SK-N-SH (cell line): ENCODE results near the gene ATP6AP1. TPM values are rescaled to one million over a fixed set of nuclear protein-coding genes. Genes with fewer than 3 reads are reported as not detected.

ENCODE experiments used
- CTCF ChIA-PET: fragments of 300-600, 350-600 bp; formaldehyde crosslinking; extraction: SDS; loops from one replicate; lab custom pipeline; 2021; lab: Yijun Ruan, JAX
- POLR2A ChIA-PET: fragments of 350-600 bp; sonication (Branson Sonifier 250); formaldehyde crosslinking; extraction: SDS; loops from one replicate; lab custom pipeline; 2020; ENCODE audit warnings: antibody characterized with exemption, inconsistent platforms; lab: Yijun Ruan, JAX
- DNase-seq: peaks from one replicate; pipeline ENCODE4 v3.0.0; 2012
- H2AFZ ChIP-seq: fragments of 200-600 bp; sonication (generic); 2 replicates; pipeline ENCODE4 v1.8.1; 2016; ENCODE audit warnings: antibody characterized with exemption, mild to moderate bottlenecking, low read depth
- H3F3A ChIP-seq: fragments of 200-600 bp; sonication (generic); replicated peaks from 2 replicates; pipeline ENCODE3; 2016; ENCODE audit warnings: antibody characterized with exemption, mild to moderate bottlenecking; ENCODE audit not compliant: insufficient read depth
- H3K27ac ChIP-seq, 2 experiments: fragments of 200-500 bp in 1 of 2; fragments of 200-600 bp in 1 of 2; sonication (Bioruptor generic) in 1 of 2; sonication (generic), shearing (Covaris generic) in 1 of 2; 2 replicates each; pipeline versions ENCODE4 v1.5.1 to v1.6.1; 2014 to 2016; ENCODE audit warnings: low read depth in 2 of 2, inconsistent platforms in 1 of 2, low read length in 1 of 2, mild to moderate bottlenecking in 1 of 2, mixed read lengths in 1 of 2
- H3K27me3 ChIP-seq: fragments of 200-600 bp; sonication (generic), shearing (Covaris generic); 2 replicates; pipeline ENCODE4 v1.6.1; 2016; ENCODE audit warnings: mixed run types; ENCODE audit not compliant: insufficient read depth
- H3K36me3 ChIP-seq, 2 experiments: fragments of 200-500 bp in 1 of 2; fragments of 200-600 bp in 1 of 2; sonication (Bioruptor generic) in 1 of 2; sonication (generic) in 1 of 2; replicated peaks in 1 of 2; 2 replicates each; pipeline versions ENCODE3 to v1.5.1; 2014 to 2016; ENCODE audit warnings: low read length in 1 of 2, mild to moderate bottlenecking in 1 of 2; ENCODE audit not compliant: insufficient read depth in 2 of 2, control insufficient read depth in 1 of 2
- H3K4me1 ChIP-seq, 2 experiments: fragments of 200-500 bp in 1 of 2; fragments of 200-600 bp in 1 of 2; sonication (Bioruptor generic) in 1 of 2; sonication (generic), shearing (Covaris generic) in 1 of 2; 2 replicates each; pipeline versions ENCODE4 v1.5.1 to v1.6.1; 2014 to 2016; ENCODE audit warnings: low read depth in 1 of 2, low read length in 1 of 2, mixed run types in 1 of 2; ENCODE audit not compliant: insufficient read depth in 2 of 2, control insufficient read depth in 1 of 2
- H3K4me2 ChIP-seq: fragments of 200-600 bp; sonication (generic), shearing (Covaris generic); 2 replicates; pipeline ENCODE4 v1.6.1; 2017; ENCODE audit warnings: mixed run types
- H3K4me3 ChIP-seq, 2 experiments: fragments of 200-500 bp in 1 of 2; fragments of 200-600 bp in 1 of 2; sonication (Bioruptor generic) in 1 of 2; sonication (generic), shearing (Covaris generic) in 1 of 2; 2 replicates each; pipeline versions ENCODE4 v1.5.1 to v1.8.1; 2014 to 2016; ENCODE audit warnings: low read depth in 2 of 2, inconsistent platforms in 1 of 2, low read length in 1 of 2, mild to moderate bottlenecking in 1 of 2, mixed read lengths in 1 of 2, moderate library complexity in 1 of 2
- H3K79me2 ChIP-seq: fragments of 200-600 bp; sonication (generic); 2 replicates; pipeline ENCODE4 v1.8.1; 2017; ENCODE audit warnings: mild to moderate bottlenecking; ENCODE audit not compliant: insufficient read depth
- H3K9ac ChIP-seq: fragments of 200-600 bp; sonication (generic); 2 replicates; pipeline ENCODE4 v1.6.1; 2017; ENCODE audit warnings: mixed run types
- H3K9me2 ChIP-seq: fragments of 200-600 bp; sonication (generic); 2 replicates; pipeline ENCODE4 v1.6.1; 2017; ENCODE audit warnings: mixed run types
- H3K9me3 ChIP-seq: fragments of 200-600 bp; sonication (generic); 2 replicates; pipeline ENCODE4 v1.6.1; 2017; ENCODE audit warnings: mixed run types, mild to moderate bottlenecking, moderate library complexity
- H4K20me1 ChIP-seq: fragments of 200-600 bp; sonication (generic); 2 replicates; pipeline ENCODE4 v1.6.1; 2017; ENCODE audit warnings: mild to moderate bottlenecking, mixed run types; ENCODE audit not compliant: insufficient read depth
- CHD2 ChIP-seq: fragments of 150-350 bp; IDR thresholded peaks from 2 replicates; pipeline ENCODE4 v1.6.1; 2018; ENCODE audit warnings: low read length; ENCODE audit not compliant: partially characterized antibody
- FOSL2 ChIP-seq: IDR thresholded peaks from 2 replicates; pipeline ENCODE4 v1.4.0; 2012; ENCODE audit warnings: low read depth, mild to moderate bottlenecking, moderate library complexity, borderline replicate concordance
- FOXJ3 ChIP-seq: sonication (generic); formaldehyde crosslinking; IDR thresholded peaks from 2 replicates; pipeline ENCODE4 v1.5.1; 2020; ENCODE audit warnings: mild to moderate bottlenecking, missing genetic modification reagents
- FOXM1 ChIP-seq: IDR thresholded peaks from 2 replicates; pipeline ENCODE4 v1.4.0; 2012; ENCODE audit warnings: low read depth, mild to moderate bottlenecking
- GABPA ChIP-seq: IDR thresholded peaks from 2 replicates; pipeline ENCODE4 v1.4.0; 2012; ENCODE audit warnings: low read depth, mild to moderate bottlenecking
- JUND ChIP-seq: IDR thresholded peaks from 2 replicates; pipeline ENCODE4 v1.4.0; 2012
- MEF2A ChIP-seq: IDR thresholded peaks from 2 replicates; pipeline ENCODE4 v1.4.0; 2012; ENCODE audit warnings: low read depth, borderline replicate concordance
- NRF1 ChIP-seq: IDR thresholded peaks from 2 replicates; pipeline ENCODE4 v1.6.1; 2012; ENCODE audit warnings: low read depth, mild to moderate bottlenecking, low read length
- PBX3 ChIP-seq: IDR thresholded peaks from 2 replicates; pipeline ENCODE4; 2012
- POLR2AphosphoS5 ChIP-seq: IDR thresholded peaks from 2 replicates; pipeline ENCODE4 v1.6.1; 2012; ENCODE audit warnings: low read depth, low read length
- REST ChIP-seq: IDR thresholded peaks from 2 replicates; pipeline ENCODE4 v1.6.1; 2012; ENCODE audit warnings: mild to moderate bottlenecking, low read depth, low read length, moderate library complexity
- RFX5 ChIP-seq: IDR thresholded peaks from 2 replicates; pipeline ENCODE4 v1.6.1; 2012; ENCODE audit warnings: mild to moderate bottlenecking, improper control_type of control experiment, low read length
- RXRA ChIP-seq: IDR thresholded peaks from 2 replicates; pipeline ENCODE4 v1.4.0; 2012; ENCODE audit warnings: low read depth, mild to moderate bottlenecking, borderline replicate concordance
- SMC3 ChIP-seq: IDR thresholded peaks from 2 replicates; pipeline ENCODE4 v1.6.1; 2012; ENCODE audit warnings: low read depth, low read length, improper control_type of control experiment
- TCF12 ChIP-seq: IDR thresholded peaks from 2 replicates; pipeline ENCODE4 v1.4.0; 2012
- YY1 ChIP-seq: IDR thresholded peaks from 2 replicates; pipeline ENCODE4 v1.4.0; 2012; ENCODE audit warnings: low read depth, mild to moderate bottlenecking
- WGBS: methylation state at CpG from one replicate; pipeline ENCODE4 v1.1.6; 2017; ENCODE audit warnings: low lambda C conversion rate; 5-methylcytosine and 5-hydroxymethylcytosine counted together
- polyA plus RNA-seq, 3 experiments: library from polyadenylated mRNA; depleted of rRNA; stranded (reverse); fragments of >200 nt; gene quantifications; 2 replicates each; pipeline ENCODE4 v1.2.3, GENCODE V29; 2012

Gene ATP6AP1
- polyA plus RNA-seq, 1 of the 3 experiments (the other 2 are of a cell fraction) = 102 TPM

- TF ChIP-seq FOSL2 (no peak), POLR2AphosphoS5 (no peak), TCF12 (no peak), JUND (no peak), FOXJ3 (CRISPR knock-in tag) (no peak), RXRA (no peak), RFX5 (no peak), NRF1 (no peak), FOXM1 (no peak), MEF2A (no peak), REST (no peak), PBX3 (no peak), YY1 (no peak), CHD2 (no peak), GABPA (no peak), SMC3 (no peak)
- TF ChIP-seq, all 33 proteins: peak for 0
- H3K36me3 ChIP-seq = peaks cover 0 to 18% of the 10 kb centered on the region in 2 experiments
- no peaks in the 10 kb centered on the region for H3K9me2 ChIP-seq
- no peaks in the 10 kb centered on the region for H3K79me2 ChIP-seq
- H3K4me1 ChIP-seq = no peaks in the 10 kb centered on the region
- H3K4me3 ChIP-seq = no peak overlapping the region
- ChIA-PET CTCF (no interaction called here), POLR2A (no interaction called here)
- H3K4me2 ChIP-seq = no peak overlapping the region
- WGBS = 46% methylated on average over 21 of the region's 23 CpGs
- no peak overlapping the region for H3K9ac ChIP-seq
- DNase-seq = no peak
- H3K9me3 ChIP-seq = no peaks in the 10 kb centered on the region
- H4K20me1 ChIP-seq = 0 out of 2 replicates have a peak, but pooled peaks cover 8% of the 10 kb centered on the region
- no peak overlapping the region for H3K27ac ChIP-seq
- H2AFZ ChIP-seq = no peak overlapping the region
- H3K27me3 ChIP-seq = peaks cover 13% of the 10 kb centered on the region
- H3F3A ChIP-seq = peaks cover under 1% of the 10 kb centered on the region
Measured at GRCh38 chrX:154470914-154471568, 42.6 kb downstream of the ATP6AP1 start.
